ENCODE results near the gene OR2T29.
"Not testable (repeated sequence)": the region's sequence is repeated elsewhere in the genome, so short reads cannot be mapped to it uniquely, and the experiment has no call there.

The OR2T29 gene

DNA sequence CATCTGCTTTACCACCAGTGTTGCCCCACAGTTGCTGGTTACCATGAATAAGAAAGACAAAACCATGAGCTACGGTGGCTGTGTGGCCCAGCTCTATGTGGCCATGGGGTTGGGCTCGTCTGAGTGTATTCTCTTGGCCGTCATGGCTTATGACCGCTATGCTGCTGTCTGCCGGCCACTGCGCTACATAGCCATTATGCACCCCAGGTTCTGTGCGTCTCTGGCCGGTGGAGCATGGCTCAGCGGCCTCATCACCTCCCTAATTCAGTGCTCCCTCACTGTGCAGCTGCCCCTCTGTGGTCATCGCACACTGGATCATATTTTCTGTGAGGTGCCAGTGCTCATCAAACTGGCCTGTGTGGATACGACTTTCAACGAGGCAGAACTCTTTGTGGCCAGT, 40.7 kb downstream of the OR2T29 start:
- in situ Hi-C loops (cut with MboI; ENCODE audit: low sequenced_read_pairs) = no loop called here

DNA sequence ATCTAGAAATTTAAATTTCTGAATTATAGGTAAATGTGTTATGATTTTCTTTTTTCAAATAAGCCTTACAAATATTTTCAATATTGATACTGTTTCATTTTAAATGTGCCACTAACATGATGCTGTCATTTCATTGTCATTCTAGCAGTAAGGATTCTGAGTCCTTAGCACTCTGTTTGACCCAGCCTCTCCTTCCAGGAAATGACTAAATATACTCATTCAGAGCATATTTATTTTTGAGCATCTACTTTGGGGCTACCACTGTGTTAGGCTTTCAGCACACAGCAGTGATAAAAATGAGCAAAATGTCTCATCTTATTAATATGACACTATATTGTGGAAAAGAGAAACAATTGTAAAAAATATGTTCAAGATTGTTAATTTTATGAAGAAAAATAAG, 52.4 kb downstream of the OR2T29 start:
- in situ Hi-C loops (cut with MboI; ENCODE audit: low sequenced_read_pairs) = not testable (repeated sequence)

DNA sequence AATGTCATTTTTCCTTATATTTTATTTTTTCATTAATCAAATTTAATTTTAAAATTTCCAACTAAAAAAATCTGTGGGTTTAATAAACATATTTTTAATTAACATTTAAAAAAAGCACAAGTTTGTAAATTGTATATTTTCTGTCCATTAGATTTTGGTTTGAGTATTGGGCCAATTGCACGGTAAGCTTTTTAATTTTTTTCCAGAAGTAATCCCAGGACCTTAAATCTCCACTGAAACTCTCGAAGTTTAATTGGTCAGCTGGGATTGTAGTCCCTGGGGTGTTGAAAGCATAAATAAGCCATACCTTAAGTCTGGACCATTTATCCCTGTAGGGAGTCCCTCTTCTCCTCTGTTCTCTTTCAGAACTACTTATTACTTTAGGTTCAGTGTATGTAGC, 54.8 kb downstream of the OR2T29 start, which contains the start of gene OR2G6:
Gene OR2G6 (plus strand): TSS at position 301 of the 400 bp plus-strand sequence. CDS start 13,574 bp downstream, outside the sequence.
- in situ Hi-C loops (cut with MboI; ENCODE audit: low sequenced_read_pairs) = not testable (repeated sequence)
